ENCODE measurements around the gene MYOZ2.

GRCh38 chr4:119139311-119139710 is 3.7 kb downstream of the MYOZ2 start:
- TF ChIP-seq POLR2A (IDR thresholded peaks at IDR 0.05; ENCODE audit: low read length), result no peak
- TF ChIP-seq GATA1 (IDR thresholded peaks at IDR 0.05; ENCODE audit: low read depth, low read length), result no peak

Data from erythroblast (primary cell).